OCI-LY1 (cell line): ENCODE measurements around the gene DUOXA1.
"Not testable (repeated sequence)": the region's sequence is repeated elsewhere in the genome, so short reads cannot be mapped to it uniquely, and the experiment has no call there.

ENCODE experiments used
- CTCF ChIP-seq: fragments of 200-600 bp; sonication (generic), shearing (Covaris generic); IDR thresholded peaks from 2 replicates; pipeline ENCODE4 v1.5.1; 2017; ENCODE audit warnings: mild to moderate bottlenecking, antibody characterized with exemption, low read length, moderate library complexity, mixed read lengths
- EZH2 ChIP-seq: fragments of 200-600 bp; sonication (generic), shearing (Covaris generic); IDR thresholded peaks from 2 replicates; pipeline ENCODE4 v1.8.0; 2017; ENCODE audit warnings: borderline replicate concordance, mixed run types, mild to moderate bottlenecking, antibody characterized with exemption, low read length, moderate library complexity, mixed read lengths

- not testable (repeated sequence) for TF ChIP-seq CTCF, EZH2
These were observed 25.5 kb downstream of the DUOXA1 start for GRCh38 chr15:45104170-45104569.
